ELF-1 (cell line): ENCODE measurements around the gene CHAC2.
"Not testable (repeated sequence)": the region's sequence is repeated elsewhere in the genome, so short reads cannot be mapped to it uniquely, and the experiment has no call there.

Experiments used
- DNase-seq: peaks from one replicate; pipeline ENCODE4 v3.0.0-alpha.2; 2016; ENCODE audit warnings: low read depth, low spot score

The CHAC2 gene

DNA sequence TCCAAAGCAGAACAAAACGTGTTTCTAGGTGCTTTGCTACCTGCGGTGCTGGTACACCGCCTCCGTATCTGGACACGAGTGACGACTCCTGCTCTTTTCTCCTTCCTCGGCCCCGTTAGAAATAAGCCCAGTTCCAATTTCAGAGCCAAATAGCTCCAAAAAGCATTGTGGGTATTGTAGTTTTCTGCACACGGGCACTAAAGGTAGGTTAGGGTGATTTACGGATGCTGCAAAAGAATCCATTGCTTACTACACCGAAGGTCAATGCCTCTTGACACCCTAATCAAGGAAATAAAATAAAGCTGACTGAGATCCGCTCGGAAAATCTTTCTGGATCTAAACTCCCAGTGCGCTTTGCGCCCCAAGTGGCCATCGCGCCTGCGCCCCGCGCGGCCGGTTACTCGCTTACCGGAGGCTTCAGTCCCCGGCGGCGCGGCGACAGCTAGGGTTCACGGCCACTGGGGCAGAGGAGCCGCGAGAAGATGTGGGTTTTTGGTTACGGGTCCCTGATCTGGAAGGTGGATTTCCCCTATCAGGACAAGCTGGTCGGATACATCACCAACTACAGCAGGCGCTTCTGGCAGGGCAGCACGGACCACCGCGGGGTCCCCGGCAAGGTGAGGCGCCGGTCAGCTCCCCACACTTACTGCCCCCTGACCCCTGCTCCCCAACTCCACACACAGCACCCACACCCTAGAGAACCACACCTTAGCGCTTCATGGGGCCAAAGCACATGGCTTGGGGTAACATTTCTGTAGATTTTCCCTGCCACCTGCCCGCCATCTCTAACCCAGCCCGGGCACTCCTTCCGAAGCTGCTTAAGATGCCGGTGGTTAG, at the start of gene CHAC2:
Gene CHAC2, plus strand, starts transcription at position 400 of the 837 bp plus-strand sequence. Its CDS starts 83 bp downstream, at position 483.
- DNase-seq, result peak; percentile 80

DNA sequence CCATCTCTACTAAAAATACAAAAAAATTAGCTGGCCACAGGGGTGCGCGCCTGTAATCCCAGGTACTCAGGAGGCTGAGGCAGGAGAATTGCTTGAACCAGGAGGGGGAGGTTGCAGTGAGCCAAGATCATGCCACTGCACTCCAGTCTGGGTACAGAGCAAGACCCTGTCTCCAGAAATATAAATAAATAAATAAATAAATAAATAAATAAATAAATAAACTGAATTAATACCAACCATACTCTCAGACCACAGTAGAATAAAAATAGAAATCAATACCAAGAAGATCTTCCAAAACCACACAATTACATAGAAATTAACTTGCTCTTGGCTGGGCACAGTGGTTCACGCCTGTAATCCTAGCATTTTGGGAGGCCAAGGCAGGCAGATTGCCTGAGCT, 46.7 kb upstream of the CHAC2 start:
- not testable (repeated sequence) for DNase-seq

- DNase-seq, result no peak
Observed at GRCh38 chr2:53724536-53724935, 43.1 kb upstream of the CHAC2 start.

- no peak for DNase-seq
Observed at GRCh38 chr2:53725662-53726061, 41.9 kb upstream of the CHAC2 start.

GRCh38 chr2:53727921-53728320, 39.7 kb upstream of the CHAC2 start:
- DNase-seq, result no peak

GRCh38 chr2:53729143-53729762, 38.4 kb upstream of the CHAC2 start:
- no peak for DNase-seq

DNA sequence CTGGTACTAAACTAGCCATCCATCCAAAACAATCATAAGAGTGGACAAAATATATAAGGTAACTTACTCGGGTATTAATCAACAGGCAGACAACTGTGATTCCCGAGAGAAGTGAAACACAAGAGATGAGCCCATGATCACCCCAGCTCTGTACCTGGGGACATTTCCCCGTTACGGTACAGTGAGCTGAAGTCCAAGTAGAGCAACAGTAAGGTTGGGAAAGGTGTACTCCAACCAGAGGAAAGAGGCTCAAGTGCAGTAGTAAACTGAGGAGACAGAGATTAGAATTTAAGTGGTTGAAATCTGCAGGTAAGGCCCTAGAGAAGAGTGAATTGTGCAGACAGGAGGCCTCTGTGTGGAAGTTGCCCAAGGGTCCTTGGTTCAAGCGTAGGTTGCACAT, 30.5 kb upstream of the CHAC2 start:
- DNase-seq, result no peak

- DNase-seq, result no peak
Observed at GRCh38 chr2:53739032-53739431, 28.6 kb upstream of the CHAC2 start.

GRCh38 chr2:53740170-53740569, 27.4 kb upstream of the CHAC2 start:
- DNase-seq, result no peak

DNA sequence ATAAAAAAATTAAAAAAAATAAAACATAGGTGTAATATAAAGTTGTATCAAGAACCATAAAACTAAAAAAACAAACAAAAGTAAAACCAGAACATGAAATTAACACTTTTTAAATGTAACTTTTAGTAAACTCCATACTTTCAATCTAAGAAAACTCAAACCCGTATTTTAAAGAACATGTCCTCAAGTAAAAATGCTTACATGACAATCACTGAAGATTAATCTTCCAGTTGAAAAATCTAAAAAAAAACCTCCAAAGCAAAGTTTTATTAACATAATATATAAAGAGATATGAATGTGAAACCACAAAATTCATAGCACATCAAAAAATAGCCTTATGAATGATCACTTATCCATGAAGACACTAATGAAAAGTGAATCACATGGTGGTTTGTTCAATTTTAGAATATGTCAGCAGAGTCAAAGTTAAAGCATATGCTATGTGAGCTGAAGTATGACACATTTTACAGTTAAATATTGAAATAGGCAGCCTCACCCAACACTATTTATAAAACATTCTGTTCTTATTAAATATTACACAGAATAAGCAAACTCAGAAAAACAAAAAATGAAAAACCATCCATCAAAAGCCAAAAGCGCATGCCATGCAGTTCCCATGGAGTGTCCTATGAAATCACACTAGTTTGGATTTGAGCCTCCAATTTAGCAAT, 23.1 kb upstream of the CHAC2 start:
- no peak for DNase-seq

DNA sequence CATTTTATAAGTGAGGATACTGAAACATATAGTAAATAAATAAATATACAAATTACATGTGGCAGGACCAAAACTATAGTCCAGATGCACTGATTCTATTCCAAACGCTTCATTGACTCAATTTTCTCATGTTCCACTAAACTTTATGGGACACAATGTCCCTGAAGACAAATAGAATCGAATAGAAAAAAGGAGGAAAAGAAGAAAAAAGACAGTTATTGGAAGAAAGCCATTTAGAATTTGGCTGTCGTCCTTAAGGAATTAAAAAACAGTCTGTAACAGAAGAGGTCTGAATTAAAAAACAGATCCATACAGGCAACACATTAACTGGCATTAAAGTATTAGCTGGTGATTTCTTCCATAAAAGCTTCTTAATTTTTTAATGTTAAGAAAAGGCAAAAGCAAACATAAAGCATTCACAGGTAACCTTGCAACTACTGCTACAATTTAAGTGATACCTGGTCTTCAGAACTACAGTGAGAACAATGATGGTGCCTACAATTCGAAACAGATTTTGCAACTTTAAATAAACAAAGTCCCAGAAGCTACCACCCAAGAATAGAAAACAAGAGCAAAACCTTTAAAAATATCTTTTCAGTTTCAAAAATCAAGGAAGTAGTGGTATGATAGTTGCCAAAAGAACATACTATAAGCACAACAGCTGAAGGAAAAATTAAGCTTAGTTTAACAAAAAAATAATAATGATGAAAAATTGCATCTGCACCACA, 17.4 kb upstream of the CHAC2 start:
- no peak for DNase-seq

DNA sequence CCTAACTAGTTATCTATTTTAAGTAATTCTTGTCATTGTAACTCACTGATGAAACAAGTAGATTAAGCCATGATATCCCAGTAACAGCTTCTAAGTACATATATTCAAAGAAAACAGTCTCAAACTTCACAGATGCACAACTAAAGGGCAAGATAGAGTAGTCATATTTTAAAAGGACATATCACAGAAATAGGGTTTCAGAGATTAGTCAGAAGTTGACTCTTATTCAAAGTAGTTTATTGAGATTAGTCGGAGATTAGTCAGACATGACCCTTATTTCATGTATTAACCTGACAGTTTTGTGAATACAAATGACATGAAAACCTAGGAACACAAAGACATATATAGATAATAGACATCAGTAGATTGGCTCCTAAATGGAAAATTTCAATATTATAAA, 15.9 kb upstream of the CHAC2 start:
- no peak for DNase-seq

DNA sequence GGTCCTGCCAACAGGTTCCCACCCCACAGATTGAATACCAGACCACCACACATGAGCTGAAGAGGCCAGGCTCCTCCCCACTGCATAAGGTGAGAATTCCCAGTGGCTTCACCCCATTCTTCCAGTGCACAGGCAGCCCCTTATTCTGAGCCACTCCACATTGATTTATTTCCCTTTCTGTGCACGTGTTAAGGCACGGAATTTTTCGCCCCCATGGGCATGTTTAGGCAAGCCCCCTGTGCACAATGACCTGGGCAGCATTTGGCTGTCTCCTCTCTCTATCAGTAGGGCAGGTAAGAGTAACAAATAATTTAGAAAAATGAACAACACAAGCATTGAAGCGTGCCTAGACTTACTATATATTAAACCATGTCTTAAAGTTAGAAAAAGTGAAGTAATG, 15.2 kb upstream of the CHAC2 start:
- no peak for DNase-seq

DNA sequence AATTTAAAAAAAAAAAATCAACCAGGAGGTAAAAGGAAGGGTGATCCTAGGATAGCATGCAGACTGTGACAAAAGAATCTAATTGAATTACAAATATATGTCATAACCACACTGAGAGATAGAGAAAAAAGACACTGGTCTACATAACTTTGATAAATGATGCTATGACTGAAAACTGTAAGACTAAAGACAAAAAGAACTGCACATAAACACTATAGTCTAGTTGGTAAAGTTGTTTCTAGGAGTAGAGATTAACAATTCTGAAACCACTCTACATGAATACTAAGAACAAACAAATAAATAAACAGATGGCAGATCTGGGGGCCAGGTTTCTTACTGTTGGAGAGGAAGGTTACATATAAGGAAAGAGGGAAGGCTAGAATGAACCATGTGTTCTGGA, 14.6 kb upstream of the CHAC2 start:
- DNase-seq, result no peak

GRCh38 chr2:53755121-53755520, 12.5 kb upstream of the CHAC2 start:
- DNase-seq, result no peak

DNA sequence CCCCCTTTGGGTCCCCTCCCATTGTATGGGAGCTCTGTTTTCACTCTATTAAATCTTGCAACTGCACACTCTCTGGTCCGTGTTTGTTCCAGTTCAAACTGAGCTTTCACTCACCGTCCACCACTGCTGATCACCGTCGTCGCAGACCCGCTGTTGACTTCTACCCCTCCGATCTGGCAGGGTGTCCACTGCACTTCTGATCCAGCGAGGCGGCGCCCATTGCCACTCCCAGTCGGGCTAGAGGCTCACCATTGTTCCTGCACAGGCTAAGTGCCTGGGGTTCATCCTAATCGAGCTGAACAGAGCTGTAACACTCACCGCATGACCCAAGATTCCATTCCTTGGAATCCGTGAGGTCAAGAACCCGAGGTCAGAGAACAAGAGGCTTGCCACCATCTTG, 11.0 kb upstream of the CHAC2 start:
- DNase-seq, result no peak

DNA sequence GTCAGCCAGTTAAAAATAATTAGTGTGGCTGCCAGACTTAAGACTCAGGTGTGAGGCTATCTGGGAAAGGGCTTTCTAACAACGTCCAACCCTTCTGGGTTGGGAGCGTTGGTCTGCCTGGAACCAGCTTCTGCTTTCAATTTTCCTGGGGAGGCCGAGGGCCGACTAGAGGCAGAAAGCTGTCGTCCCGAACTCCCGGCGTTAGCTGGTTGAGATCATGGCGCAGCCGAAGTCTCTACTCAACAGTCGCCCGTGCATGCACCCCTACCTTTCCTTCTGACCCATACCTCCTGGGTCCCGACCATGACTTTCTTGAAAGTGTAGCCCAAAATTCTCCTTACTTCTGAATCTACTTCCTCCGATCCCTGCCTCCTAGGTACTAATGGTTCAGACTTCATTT, 10.4 kb upstream of the CHAC2 start:
- DNase-seq, result not testable (repeated sequence)

- DNase-seq, result no peak
Observed at GRCh38 chr2:53765767-53766166, 1.8 kb upstream of the CHAC2 start.

- DNase-seq, result no peak
Observed at GRCh38 chr2:53768242-53768542, 588 bp downstream of the CHAC2 start.

GRCh38 chr2:53769318-53769945, 1.8 kb downstream of the CHAC2 start:
- DNase-seq, result no peak

GRCh38 chr2:53770264-53770663, 2.7 kb downstream of the CHAC2 start:
- DNase-seq, result no peak

DNA sequence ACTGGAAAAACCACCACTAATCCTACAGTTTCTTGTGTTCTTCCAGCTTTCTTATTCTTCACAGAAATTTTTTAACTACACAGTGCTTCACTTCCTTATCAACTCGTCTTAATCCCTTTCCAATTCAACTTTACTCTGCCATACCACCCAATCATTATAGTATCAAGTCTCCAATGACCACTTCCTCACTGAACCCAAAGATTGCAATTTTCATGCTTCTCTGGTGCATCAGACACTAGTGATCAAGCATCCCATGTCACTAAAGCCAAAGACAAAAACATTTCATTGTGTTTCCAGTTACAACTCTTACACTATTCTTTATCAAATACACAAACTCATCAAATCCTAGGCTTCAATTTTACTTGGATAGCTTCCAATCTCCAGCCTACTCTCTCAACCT, 9.5 kb downstream of the CHAC2 start:
- no peak for DNase-seq
